Midbrain (tissue), 1 donor: Measurements from ENCODE around the gene CMIP.
"Not testable (repeated sequence)": the region's sequence is repeated elsewhere in the genome, so short reads cannot be mapped to it uniquely, and the experiment has no call there.

ENCODE experiments used
- DNase-seq: peaks from one replicate; lab custom pipeline; 2025; lab: John Stamatoyannopoulos, UW

Gene CMIP

GRCh38 chr16:81517629-81518438 is 73.2 kb downstream of the CMIP start:
- no peak for DNase-seq

- no peak for DNase-seq
These were observed 73.8 kb downstream of the CMIP start for GRCh38 chr16:81518439-81518757.

- DNase-seq: no peak
These were observed 74.9 kb downstream of the CMIP start for GRCh38 chr16:81519301-81520150.

- no peak for DNase-seq
These were observed 75.5 kb downstream of the CMIP start for GRCh38 chr16:81520151-81520470.

GRCh38 chr16:81520560-81521135 is 76.0 kb downstream of the CMIP start:
- DNase-seq: no peak

- peak; percentile 16 for DNase-seq
These were observed 76.6 kb downstream of the CMIP start for GRCh38 chr16:81521141-81521626.

GRCh38 chr16:81522108-81522701 is 77.6 kb downstream of the CMIP start:
- peak; percentile 16 for DNase-seq

GRCh38 chr16:81522851-81523250 is 78.2 kb downstream of the CMIP start:
- DNase-seq: not testable (repeated sequence)

- DNase-seq: no peak
These were observed 78.9 kb downstream of the CMIP start for GRCh38 chr16:81523387-81524115.

GRCh38 chr16:81524382-81524781 is 79.8 kb downstream of the CMIP start:
- no peak for DNase-seq

- DNase-seq: not testable (repeated sequence)
These were observed 80.3 kb downstream of the CMIP start for GRCh38 chr16:81524885-81525284.

- no peak for DNase-seq
These were observed 81.6 kb downstream of the CMIP start for GRCh38 chr16:81526199-81526598.

GRCh38 chr16:81526935-81527334 is 82.3 kb downstream of the CMIP start:
- DNase-seq: no peak

- DNase-seq: no peak
These were observed 83.0 kb downstream of the CMIP start for GRCh38 chr16:81527477-81528178.

- DNase-seq: no peak
These were observed 83.6 kb downstream of the CMIP start for GRCh38 chr16:81528256-81528655.

- DNase-seq: no peak
These were observed 85.7 kb downstream of the CMIP start for GRCh38 chr16:81530296-81530721.

- no peak for DNase-seq
These were observed 86.2 kb downstream of the CMIP start for GRCh38 chr16:81530814-81531213.

- DNase-seq: no peak
These were observed 86.8 kb downstream of the CMIP start for GRCh38 chr16:81531419-81531821.

- no peak for DNase-seq
These were observed 88.0 kb downstream of the CMIP start for GRCh38 chr16:81532491-81533174.

GRCh38 chr16:81533175-81533507 is 88.5 kb downstream of the CMIP start:
- DNase-seq: no peak
